Lower leg skin (tissue), 3 donors: ENCODE measurements around the gene VPS39.

Experiments
- POLR2A ChIP-seq, 2 donors: fragments of 450-650 bp; IDR thresholded peaks; one replicate each; pipeline ENCODE4 v1.6.1; 2016 to 2017; ENCODE audit warnings: antibody characterized with exemption in 2 of 2, mild to moderate bottlenecking in 1 of 2, moderate library complexity in 1 of 2
- TF ChIP-seq, protein P1 (sequence below), 3 donors: fragments of 450-650 bp; IDR thresholded peaks; one replicate each; pipeline ENCODE4 v1.5.1; 2016; ENCODE audit warnings: antibody characterized with exemption in 3 of 3, mild to moderate bottlenecking in 3 of 3, moderate library complexity in 2 of 3

DNA sequence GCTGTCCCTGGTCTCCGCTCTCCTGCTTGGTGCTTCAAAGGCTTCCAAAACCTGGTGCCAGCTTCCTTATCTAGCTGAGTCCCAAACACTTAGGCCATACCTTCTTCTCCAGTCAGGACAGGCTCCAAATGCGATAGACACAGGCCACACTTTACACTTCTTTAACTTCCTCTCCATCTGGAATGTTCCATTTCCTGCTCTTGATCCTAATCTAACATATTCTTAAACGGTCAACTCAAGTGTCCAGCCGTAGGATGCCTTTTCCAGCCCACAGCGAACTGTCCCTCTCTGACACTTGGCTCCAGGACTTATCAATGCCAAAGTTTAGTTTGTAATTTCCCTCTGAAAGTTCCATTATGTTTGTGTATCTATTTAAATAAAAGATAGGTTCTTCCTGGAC is 32.4 kb downstream of the VPS39 start:
- TF ChIP-seq, protein P1, sequence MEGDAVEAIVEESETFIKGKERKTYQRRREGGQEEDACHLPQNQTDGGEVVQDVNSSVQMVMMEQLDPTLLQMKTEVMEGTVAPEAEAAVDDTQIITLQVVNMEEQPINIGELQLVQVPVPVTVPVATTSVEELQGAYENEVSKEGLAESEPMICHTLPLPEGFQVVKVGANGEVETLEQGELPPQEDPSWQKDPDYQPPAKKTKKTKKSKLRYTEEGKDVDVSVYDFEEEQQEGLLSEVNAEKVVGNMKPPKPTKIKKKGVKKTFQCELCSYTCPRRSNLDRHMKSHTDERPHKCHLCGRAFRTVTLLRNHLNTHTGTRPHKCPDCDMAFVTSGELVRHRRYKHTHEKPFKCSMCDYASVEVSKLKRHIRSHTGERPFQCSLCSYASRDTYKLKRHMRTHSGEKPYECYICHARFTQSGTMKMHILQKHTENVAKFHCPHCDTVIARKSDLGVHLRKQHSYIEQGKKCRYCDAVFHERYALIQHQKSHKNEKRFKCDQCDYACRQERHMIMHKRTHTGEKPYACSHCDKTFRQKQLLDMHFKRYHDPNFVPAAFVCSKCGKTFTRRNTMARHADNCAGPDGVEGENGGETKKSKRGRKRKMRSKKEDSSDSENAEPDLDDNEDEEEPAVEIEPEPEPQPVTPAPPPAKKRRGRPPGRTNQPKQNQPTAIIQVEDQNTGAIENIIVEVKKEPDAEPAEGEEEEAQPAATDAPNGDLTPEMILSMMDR (IDR thresholded peaks at IDR 0.05), result no peak
- no peak for TF ChIP-seq POLR2A (IDR thresholded peaks at IDR 0.05)
